ENCODE results near the gene ADGRG1.
A peak's percentile ranks its signal among the peaks of the same experiment; 100 is the strongest.

ADGRG1 gene

DNA sequence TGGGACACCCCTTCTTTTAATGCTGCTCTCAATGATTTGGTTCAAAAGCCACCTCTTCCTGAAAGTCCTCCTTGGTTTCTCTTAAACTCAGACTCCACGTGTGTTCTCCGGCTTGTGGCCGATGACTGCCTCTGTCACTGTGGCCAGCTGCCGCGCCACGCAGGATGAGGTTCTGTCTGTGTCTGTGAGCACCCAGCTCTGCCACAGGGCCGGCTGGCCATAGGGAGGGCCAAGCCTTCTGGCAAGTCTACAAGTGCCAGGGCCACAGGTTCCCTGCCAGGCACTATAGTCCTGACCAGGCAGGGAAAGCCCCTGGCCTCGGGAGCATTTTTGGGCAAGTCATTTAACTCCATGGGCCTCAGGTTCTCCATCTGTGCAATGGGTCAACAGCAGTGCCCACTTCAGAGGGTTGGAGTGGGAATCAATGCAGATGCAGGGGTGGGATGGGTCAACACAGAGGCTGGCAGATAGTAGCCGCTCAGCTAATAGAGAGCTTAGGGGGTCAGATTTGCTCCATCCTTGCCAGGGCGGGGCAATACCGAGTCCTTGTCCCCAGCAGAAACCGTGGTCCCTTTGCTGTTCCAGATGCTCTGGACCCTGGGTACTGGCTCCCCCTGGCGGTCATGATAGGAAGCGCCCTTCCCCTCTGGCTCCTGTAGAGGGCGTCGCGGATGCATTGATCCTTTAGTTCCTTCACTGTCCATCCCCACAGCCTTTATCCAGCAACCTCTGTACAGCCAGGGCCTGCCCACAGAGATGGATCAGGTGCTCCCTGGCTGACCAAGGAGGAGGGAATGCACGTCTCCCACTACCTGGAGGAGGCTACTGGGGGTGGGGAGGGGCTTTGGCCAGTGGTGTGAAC, 20.4 kb downstream of the ADGRG1 start:
- peak; percentile 56 for DNase-seq (ENCODE audit: low read depth)

GRCh38 chr16:57649443-57649751, 21.0 kb downstream of the ADGRG1 start:
- no peak for DNase-seq (ENCODE audit: low read depth)

- DNase-seq (ENCODE audit: low read depth), result no peak
Measured at GRCh38 chr16:57649846-57650245, 21.4 kb downstream of the ADGRG1 start.

GRCh38 chr16:57651344-57652333, 23.2 kb downstream of the ADGRG1 start:
- DNase-seq (ENCODE audit: low read depth), result no peak

GRCh38 chr16:57652695-57653471, 24.5 kb downstream of the ADGRG1 start:
- DNase-seq (ENCODE audit: low read depth), result no peak

- no peak for DNase-seq (ENCODE audit: low read depth)
Measured at GRCh38 chr16:57653936-57654335, 25.5 kb downstream of the ADGRG1 start.

GRCh38 chr16:57656342-57656955, 28.0 kb downstream of the ADGRG1 start:
- DNase-seq (ENCODE audit: low read depth), result no peak

- DNase-seq (ENCODE audit: low read depth), result no peak
Measured at GRCh38 chr16:57657228-57657627, 28.8 kb downstream of the ADGRG1 start.

- no peak for DNase-seq (ENCODE audit: low read depth)
Measured at GRCh38 chr16:57658130-57658877, 29.9 kb downstream of the ADGRG1 start.

GRCh38 chr16:57658878-57659674, 30.6 kb downstream of the ADGRG1 start:
- no peak for DNase-seq (ENCODE audit: low read depth)

- DNase-seq (ENCODE audit: low read depth), result no peak
Measured at GRCh38 chr16:57660715-57661463, 32.5 kb downstream of the ADGRG1 start.

- DNase-seq (ENCODE audit: low read depth), result no peak
Measured at GRCh38 chr16:57661510-57661909, 33.1 kb downstream of the ADGRG1 start.

GRCh38 chr16:57661936-57662906, 33.8 kb downstream of the ADGRG1 start:
- no peak for DNase-seq (ENCODE audit: low read depth)

DNA sequence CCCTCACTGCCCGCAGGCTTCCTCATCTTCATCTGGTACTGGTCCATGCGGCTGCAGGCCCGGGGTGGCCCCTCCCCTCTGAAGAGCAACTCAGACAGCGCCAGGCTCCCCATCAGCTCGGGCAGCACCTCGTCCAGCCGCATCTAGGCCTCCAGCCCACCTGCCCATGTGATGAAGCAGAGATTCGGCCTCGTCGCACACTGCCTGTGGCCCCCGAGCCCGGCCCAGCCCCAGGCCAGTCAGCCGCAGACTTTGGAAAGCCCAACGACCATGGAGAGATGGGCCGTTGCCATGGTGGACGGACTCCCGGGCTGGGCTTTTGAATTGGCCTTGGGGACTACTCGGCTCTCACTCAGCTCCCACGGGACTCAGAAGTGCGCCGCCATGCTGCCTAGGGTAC, 35.0 kb downstream of the ADGRG1 start:
- no peak for DNase-seq (ENCODE audit: low read depth)

DNA sequence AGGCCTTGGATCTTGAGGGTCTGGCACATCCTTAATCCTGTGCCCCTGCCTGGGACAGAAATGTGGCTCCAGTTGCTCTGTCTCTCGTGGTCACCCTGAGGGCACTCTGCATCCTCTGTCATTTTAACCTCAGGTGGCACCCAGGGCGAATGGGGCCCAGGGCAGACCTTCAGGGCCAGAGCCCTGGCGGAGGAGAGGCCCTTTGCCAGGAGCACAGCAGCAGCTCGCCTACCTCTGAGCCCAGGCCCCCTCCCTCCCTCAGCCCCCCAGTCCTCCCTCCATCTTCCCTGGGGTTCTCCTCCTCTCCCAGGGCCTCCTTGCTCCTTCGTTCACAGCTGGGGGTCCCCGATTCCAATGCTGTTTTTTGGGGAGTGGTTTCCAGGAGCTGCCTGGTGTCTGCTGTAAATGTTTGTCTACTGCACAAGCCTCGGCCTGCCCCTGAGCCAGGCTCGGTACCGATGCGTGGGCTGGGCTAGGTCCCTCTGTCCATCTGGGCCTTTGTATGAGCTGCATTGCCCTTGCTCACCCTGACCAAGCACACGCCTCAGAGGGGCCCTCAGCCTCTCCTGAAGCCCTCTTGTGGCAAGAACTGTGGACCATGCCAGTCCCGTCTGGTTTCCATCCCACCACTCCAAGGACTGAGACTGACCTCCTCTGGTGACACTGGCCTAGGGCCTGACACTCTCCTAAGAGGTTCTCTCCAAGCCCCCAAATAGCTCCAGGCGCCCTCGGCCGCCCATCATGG, 35.7 kb downstream of the ADGRG1 start:
- no peak for DNase-seq (ENCODE audit: low read depth)

DNA sequence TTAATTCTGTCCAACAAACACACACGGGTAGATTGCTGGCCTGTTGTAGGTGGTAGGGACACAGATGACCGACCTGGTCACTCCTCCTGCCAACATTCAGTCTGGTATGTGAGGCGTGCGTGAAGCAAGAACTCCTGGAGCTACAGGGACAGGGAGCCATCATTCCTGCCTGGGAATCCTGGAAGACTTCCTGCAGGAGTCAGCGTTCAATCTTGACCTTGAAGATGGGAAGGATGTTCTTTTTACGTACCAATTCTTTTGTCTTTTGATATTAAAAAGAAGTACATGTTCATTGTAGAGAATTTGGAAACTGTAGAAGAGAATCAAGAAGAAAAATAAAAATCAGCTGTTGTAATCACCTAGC, 36.2 kb downstream of the ADGRG1 start:
- no peak for DNase-seq (ENCODE audit: low read depth)

DNA sequence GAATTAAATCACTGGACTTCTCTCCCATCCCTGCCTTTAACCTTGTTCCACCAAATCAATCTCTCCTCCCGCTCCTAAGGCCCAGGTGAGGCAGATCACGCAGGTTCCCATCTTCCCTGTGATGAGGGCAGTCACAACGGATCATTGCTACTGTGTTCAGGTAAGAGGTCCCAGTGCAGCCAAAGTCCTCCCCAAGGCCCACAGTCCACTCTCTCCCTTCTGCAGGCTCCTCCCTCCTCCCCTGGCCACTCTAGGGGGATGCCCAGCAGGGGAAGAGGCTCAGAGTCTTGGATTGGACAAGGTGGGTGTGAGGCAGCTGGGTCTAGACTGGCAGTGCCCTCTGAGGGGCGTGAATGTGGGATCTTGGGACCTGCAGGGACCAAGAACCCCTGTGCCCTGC, 37.1 kb downstream of the ADGRG1 start:
- no peak for DNase-seq (ENCODE audit: low read depth)

Measured in T-helper 22 cell (primary cell).